HCT116 (cell line): ENCODE measurements around the gene MYH1. TPM values are rescaled to one million over a fixed set of nuclear protein-coding genes. Genes with fewer than 3 reads are reported as not detected.

Experiments used
- ATAC-seq: fragments of 200-7000 bp; cut with Tn5 transposase; 2 replicates; pipeline ENCODE4 v1.9.1; 2020; ENCODE audit warnings: mild to moderate bottlenecking, moderate library complexity
- BruUV-seq: library from RNA; stranded (reverse); fragments of 400-500 nt; replicated peaks from 2 replicates; lab custom pipeline; 2021; lab: Mats Ljungman, UMichigan
- CTCF ChIA-PET: fragments of 300-600 bp; sonication (Branson Sonifier 250); formaldehyde crosslinking; loops from one replicate; lab custom pipeline; 2021; ENCODE audit warnings: antibody characterized with exemption; lab: Charles Lee
- POLR2A ChIA-PET: fragments of 300-600, 350-600 bp; sonication (Branson Sonifier 250); formaldehyde crosslinking; loops from one replicate; lab custom pipeline; 2021; ENCODE audit warnings: antibody characterized with exemption; lab: Charles Lee
- RAD21 ChIA-PET, 2 experiments: fragments of 300-600 bp; sonication (Branson Sonifier 250); formaldehyde crosslinking; loops; one replicate each; lab custom pipeline; 2023; ENCODE audit warnings: low total read pairs in 2 of 2; ENCODE audit not compliant: uncharacterized antibody in 2 of 2, unreplicated experiment in 2 of 2, low non-redundant PET in 1 of 2; lab: Charles Lee
- DNase-seq: peaks from one replicate; pipeline ENCODE4 v3.0.0-alpha.2; 2010; ENCODE audit warnings: low read depth, low spot score
- H2AFZ ChIP-seq: fragments of 200-600 bp; shearing (Covaris generic), sonication (generic); 2 replicates; pipeline ENCODE4 v1.6.1; 2017; ENCODE audit warnings: low read depth, mixed run types, mixed read lengths, antibody characterized with exemption, low read length; ENCODE audit not compliant: poor library complexity, severe bottlenecking
- H3K27ac ChIP-seq: 2 replicates; pipeline ENCODE4 v1.5.1; 2012; ENCODE audit warnings: low read depth, low read length
- H3K27me3 ChIP-seq: fragments of 200-600 bp; sonication (generic); 2 replicates; pipeline ENCODE4 v1.6.1; 2016; ENCODE audit warnings: mixed run types, low read length, mixed read lengths; ENCODE audit not compliant: insufficient read depth
- H3K36me3 ChIP-seq, 2 experiments: fragments of 200-500 bp in 1 of 2; fragments of 200-600 bp in 1 of 2; sonication (Bioruptor generic) in 1 of 2; sonication (generic) in 1 of 2; 2 replicates each; pipeline versions ENCODE4 v1.5.1 to v1.6.1; 2014 to 2016; ENCODE audit warnings: low read length in 2 of 2, inconsistent platforms in 1 of 2, mixed read lengths in 1 of 2, mixed run types in 1 of 2; ENCODE audit not compliant: insufficient read depth in 2 of 2, control insufficient read depth in 1 of 2
- H3K4me1 ChIP-seq, 2 experiments: fragments of 200-600 bp in 1 of 2; sonication (generic) in 1 of 2; 2 replicates each; pipeline versions ENCODE4 v1.5.1 to v1.6.1; 2012 to 2017; ENCODE audit warnings: low read length in 2 of 2, inconsistent platforms in 1 of 2, mild to moderate bottlenecking in 1 of 2, mixed read lengths in 1 of 2, mixed run types in 1 of 2, moderate library complexity in 1 of 2; ENCODE audit not compliant: insufficient read depth in 2 of 2, control insufficient read depth in 1 of 2
- H3K4me2 ChIP-seq: fragments of 200-600 bp; sonication (generic); 2 replicates; pipeline ENCODE4 v1.6.1; 2017; ENCODE audit warnings: mixed run types, low read length, mixed read lengths
- H3K4me3 ChIP-seq, 2 experiments: fragments of 200-600 bp in 1 of 2; sonication (generic) in 1 of 2; replicated peaks in 1 of 2; 2 replicates each; pipeline ENCODE4 v1.5.1; 2011 to 2016; ENCODE audit warnings: low read length in 2 of 2, control low read depth in 1 of 2, low read depth in 1 of 2, mild to moderate bottlenecking in 1 of 2, mixed read lengths in 1 of 2, mixed run types in 1 of 2
- H3K79me2 ChIP-seq: fragments of 200-600 bp; sonication (generic); 2 replicates; pipeline ENCODE4 v1.6.1; 2017; ENCODE audit warnings: mild to moderate bottlenecking, mixed run types, low read length, moderate library complexity, mixed read lengths; ENCODE audit not compliant: insufficient read depth
- H3K9ac ChIP-seq: fragments of 200-600 bp; sonication (generic); 2 replicates; pipeline ENCODE4 v1.6.1; 2016; ENCODE audit warnings: low read length, mixed read lengths
- H3K9me2 ChIP-seq: fragments of 200-600 bp; sonication (generic), shearing (Covaris generic); 2 replicates; pipeline ENCODE4 v1.6.1; 2017; ENCODE audit warnings: mixed run types, mild to moderate bottlenecking, moderate library complexity; ENCODE audit not compliant: insufficient read depth
- H3K9me3 ChIP-seq, 2 experiments: fragments of 200-500 bp in 1 of 2; fragments of 200-600 bp in 1 of 2; sonication (Bioruptor generic) in 1 of 2; sonication (generic) in 1 of 2; 2 replicates each; pipeline ENCODE4 v1.6.1; 2014 to 2017; ENCODE audit warnings: low read length in 2 of 2, mixed read lengths in 2 of 2, inconsistent platforms in 1 of 2, low read depth in 1 of 2, mild to moderate bottlenecking in 1 of 2, mixed run types in 1 of 2, moderate library complexity in 1 of 2; ENCODE audit not compliant: control insufficient read depth in 1 of 2, insufficient read depth in 1 of 2
- H4K20me1 ChIP-seq: fragments of 200-600 bp; sonication (generic), shearing (Covaris generic); 2 replicates; pipeline ENCODE4 v1.6.1; 2017; ENCODE audit warnings: mixed run types, mild to moderate bottlenecking, moderate library complexity; ENCODE audit not compliant: insufficient read depth
- CEBPB ChIP-seq: IDR thresholded peaks from 2 replicates; pipeline ENCODE4 v1.6.1; 2012; ENCODE audit warnings: low read depth
- EGR1 ChIP-seq: IDR thresholded peaks from 2 replicates; pipeline ENCODE4 v1.6.1; 2012; ENCODE audit warnings: low read depth
- ELF1 ChIP-seq: IDR thresholded peaks from 2 replicates; pipeline ENCODE4 v1.6.1; 2012; ENCODE audit warnings: low read depth, borderline replicate concordance
- EZH2 ChIP-seq: fragments of 200-600 bp; sonication (generic); IDR thresholded peaks from 2 replicates; pipeline ENCODE4 v1.6.1; 2017; ENCODE audit warnings: antibody characterized with exemption, mixed run types
- FOSL1 ChIP-seq: IDR thresholded peaks from 2 replicates; pipeline ENCODE4 v1.6.1; 2012; ENCODE audit warnings: low read depth
- POLR2A ChIP-seq: IDR thresholded peaks from 2 replicates; pipeline ENCODE4 v1.7.0; 2011; ENCODE audit warnings: borderline replicate concordance; ENCODE audit not compliant: insufficient read depth, insufficient read length; ENCODE audit errors: extremely low read depth
- POLR2AphosphoS5 ChIP-seq: IDR thresholded peaks from 2 replicates; pipeline ENCODE4 v1.6.1; 2011; ENCODE audit warnings: mild to moderate bottlenecking, low read depth, low read length, moderate library complexity
- RAD21 ChIP-seq: IDR thresholded peaks from 2 replicates; pipeline ENCODE4 v1.6.1; 2012; ENCODE audit warnings: low read depth, mild to moderate bottlenecking
- intact Hi-C: fragments of 100-400 bp; cut with micrococcal nuclease; formaldehyde crosslinking; loops from 2 replicates; pipeline ENCODE4 v1.10.0; 2022
- total RNA-seq: library from RNA; stranded (reverse); gene quantifications from one replicate; pipeline ENCODE4 v1.2.1, GENCODE V29; 2021; ENCODE audit not compliant: unreplicated experiment
- TF ChIP-seq, protein P1 (sequence below), 3 experiments: fragments of 200-600 bp in 1 of 3; sonication (generic) in 1 of 3; IDR thresholded peaks in 2 of 3; conservative IDR thresholded peaks in 1 of 3; 2 replicates each; pipeline ENCODE4 v1.5.1; 2012 to 2017; ENCODE audit warnings: low read depth in 2 of 3, low read length in 2 of 3, antibody characterized with exemption in 1 of 3, borderline replicate concordance in 1 of 3, control low read depth in 1 of 3, mild to moderate bottlenecking in 1 of 3, mixed read lengths in 1 of 3, mixed run types in 1 of 3, moderate library complexity in 1 of 3; ENCODE audit not compliant: insufficient read depth in 1 of 3
- TF ChIP-seq, protein P2 (sequence below): IDR thresholded peaks from 2 replicates; pipeline ENCODE4 v1.6.1; 2012

Gene MYH1
- total RNA-seq, 1 experiment from 2014 or later: not detected

GRCh38 chr17:10463402-10463801, 54.9 kb downstream of the MYH1 start:
- BruUV-seq: no TSS peak
- Histone ChIP-seq H3K4me3 (no peak overlapping the region), H3K36me3 (no peaks in the 10 kb centered on the region), H3K9me2 (no peaks in the 10 kb centered on the region), H3K79me2 (no peaks in the 10 kb centered on the region), H3K4me1 (no peaks in the 10 kb centered on the region), H3K27ac (no peak overlapping the region), H2AFZ (no peak overlapping the region), H4K20me1 (no peaks in the 10 kb centered on the region), H3K27me3 (peaks cover 27% of the 10 kb centered on the region), H3K9ac (no peak overlapping the region), H3K9me3 (no peaks in the 10 kb centered on the region), H3K4me2 (no peak overlapping the region)
- intact Hi-C loops: no loop called here
- ChIA-PET CTCF (no interaction called here), RAD21 (no interaction called here), POLR2A (no interaction called here)
- DNase-seq (no peak), ATAC-seq (peak; percentile 59; the same call in 1 of the 2 replicates)
- TF ChIP-seq POLR2A: no peak
- TF ChIP-seq, protein P1, sequence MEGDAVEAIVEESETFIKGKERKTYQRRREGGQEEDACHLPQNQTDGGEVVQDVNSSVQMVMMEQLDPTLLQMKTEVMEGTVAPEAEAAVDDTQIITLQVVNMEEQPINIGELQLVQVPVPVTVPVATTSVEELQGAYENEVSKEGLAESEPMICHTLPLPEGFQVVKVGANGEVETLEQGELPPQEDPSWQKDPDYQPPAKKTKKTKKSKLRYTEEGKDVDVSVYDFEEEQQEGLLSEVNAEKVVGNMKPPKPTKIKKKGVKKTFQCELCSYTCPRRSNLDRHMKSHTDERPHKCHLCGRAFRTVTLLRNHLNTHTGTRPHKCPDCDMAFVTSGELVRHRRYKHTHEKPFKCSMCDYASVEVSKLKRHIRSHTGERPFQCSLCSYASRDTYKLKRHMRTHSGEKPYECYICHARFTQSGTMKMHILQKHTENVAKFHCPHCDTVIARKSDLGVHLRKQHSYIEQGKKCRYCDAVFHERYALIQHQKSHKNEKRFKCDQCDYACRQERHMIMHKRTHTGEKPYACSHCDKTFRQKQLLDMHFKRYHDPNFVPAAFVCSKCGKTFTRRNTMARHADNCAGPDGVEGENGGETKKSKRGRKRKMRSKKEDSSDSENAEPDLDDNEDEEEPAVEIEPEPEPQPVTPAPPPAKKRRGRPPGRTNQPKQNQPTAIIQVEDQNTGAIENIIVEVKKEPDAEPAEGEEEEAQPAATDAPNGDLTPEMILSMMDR (IDR thresholded peaks at IDR 0.05 in 2 of 3, conservative IDR thresholded peaks at IDR 0.05 in 1 of 3; ENCODE audit: borderline replicate concordance in 1 of 3, insufficient read depth in 1 of 3, low read depth in 2 of 3, low read length in 2 of 3): peak in 2 of 3 experiments; percentile 33 to 48; a peak in 3 of 6 replicates

- DNase-seq: no peak
- ATAC-seq: no peak
- POLR2A ChIA-PET: no interaction called here
- H3K4me1 ChIP-seq: no peaks in the 10 kb centered on the region
- no peak overlapping the region for H3K4me2 ChIP-seq
- H3K9me2 ChIP-seq: no peaks in the 10 kb centered on the region
- BruUV-seq: no TSS peak
- RAD21 ChIA-PET: no interaction called here
- peaks cover 31% of the 10 kb centered on the region for H3K27me3 ChIP-seq
- no peak overlapping the region for H3K4me3 ChIP-seq
- intact Hi-C loops: no loop called here
- no peak overlapping the region for H2AFZ ChIP-seq
- H3K79me2 ChIP-seq: no peaks in the 10 kb centered on the region
- TF ChIP-seq EGR1 (no peak), FOSL1 (no peak), CEBPB (no peak), POLR2A (no peak), ELF1 (no peak), RAD21 (no peak), POLR2AphosphoS5 (no peak), EZH2 (no peak)
- TF ChIP-seq, protein P2, sequence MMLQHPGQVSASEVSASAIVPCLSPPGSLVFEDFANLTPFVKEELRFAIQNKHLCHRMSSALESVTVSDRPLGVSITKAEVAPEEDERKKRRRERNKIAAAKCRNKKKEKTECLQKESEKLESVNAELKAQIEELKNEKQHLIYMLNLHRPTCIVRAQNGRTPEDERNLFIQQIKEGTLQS: no peak
- CTCF ChIA-PET: no interaction called here
- H3K9me3 ChIP-seq: no peaks in the 10 kb centered on the region
- no peaks in the 10 kb centered on the region for H4K20me1 ChIP-seq
- H3K9ac ChIP-seq: no peak overlapping the region
- H3K36me3 ChIP-seq: no peaks in the 10 kb centered on the region
- no peak overlapping the region for H3K27ac ChIP-seq
Measured at GRCh38 chr17:10460062-10460461, 58.3 kb downstream of the MYH1 start.
